Hematopoietic multipotent progenitor cell treated with erythropoietin and hydrocortisone succinate and interleukin-3 and kit ligand, for 15 days (in vitro differentiated cells): ENCODE data around the gene KCMF1.
A peak's percentile ranks its signal among the peaks of the same experiment; 100 is the strongest.

Experiments
- DNase-seq: peaks from one replicate; pipeline ENCODE4 v3.0.0-alpha.2; 2015; ENCODE audit warnings: low spot score

KCMF1 gene

GRCh38 chr2:84980263-84980983 is 9.5 kb downstream of the KCMF1 start:
- DNase-seq, result no peak

DNA sequence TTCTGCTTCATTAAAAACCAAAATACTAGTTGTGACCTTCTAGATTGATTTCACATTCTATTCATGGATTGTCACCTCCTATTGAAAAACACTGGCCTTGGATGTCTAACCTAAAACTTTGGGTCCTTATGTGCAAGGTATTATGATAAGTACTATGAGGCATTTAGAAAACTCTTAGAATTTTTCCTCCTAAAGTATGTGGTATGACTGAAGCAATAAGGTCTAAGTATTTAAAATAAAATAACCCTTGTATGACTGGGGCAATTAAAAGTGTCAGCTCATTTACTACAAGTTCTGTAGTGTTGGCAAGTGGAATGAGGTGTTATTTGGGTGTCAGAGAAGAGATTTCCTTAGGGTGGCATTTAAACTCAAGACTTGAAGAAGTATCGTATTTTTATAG is 15.1 kb downstream of the KCMF1 start:
- no peak for DNase-seq

GRCh38 chr2:84989422-84989821 is 18.5 kb downstream of the KCMF1 start:
- DNase-seq, result no peak

GRCh38 chr2:84989927-84990326 is 19.0 kb downstream of the KCMF1 start:
- DNase-seq, result no peak

- DNase-seq, result no peak
Observed at GRCh38 chr2:84991404-84992160, 20.6 kb downstream of the KCMF1 start.

- no peak for DNase-seq
Observed at GRCh38 chr2:84995826-84996225, 24.9 kb downstream of the KCMF1 start.

- DNase-seq, result no peak
Observed at GRCh38 chr2:84996909-84997308, 25.9 kb downstream of the KCMF1 start.

DNA sequence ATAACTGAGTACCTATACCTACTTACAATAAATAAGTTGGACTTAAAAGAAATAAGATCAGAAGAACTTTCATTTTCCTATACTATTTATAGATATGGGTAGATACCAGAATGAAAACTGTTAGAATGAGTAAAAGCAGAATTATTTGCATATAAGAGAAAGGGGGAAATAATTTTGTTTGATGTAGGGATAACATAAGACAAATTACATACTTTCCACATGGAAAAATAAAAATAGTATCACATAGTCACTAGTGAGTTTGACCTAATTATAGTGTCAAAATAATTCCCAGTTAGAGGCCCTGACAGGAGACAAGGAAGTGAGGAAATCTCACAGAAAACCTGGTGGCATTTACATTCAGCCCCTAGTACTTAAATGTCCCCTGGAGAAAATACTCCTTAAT is 28.6 kb downstream of the KCMF1 start:
- DNase-seq, result no peak

GRCh38 chr2:85001595-85001994 is 30.6 kb downstream of the KCMF1 start:
- no peak for DNase-seq

- no peak for DNase-seq
Observed at GRCh38 chr2:85002534-85002933, 31.6 kb downstream of the KCMF1 start.

DNA sequence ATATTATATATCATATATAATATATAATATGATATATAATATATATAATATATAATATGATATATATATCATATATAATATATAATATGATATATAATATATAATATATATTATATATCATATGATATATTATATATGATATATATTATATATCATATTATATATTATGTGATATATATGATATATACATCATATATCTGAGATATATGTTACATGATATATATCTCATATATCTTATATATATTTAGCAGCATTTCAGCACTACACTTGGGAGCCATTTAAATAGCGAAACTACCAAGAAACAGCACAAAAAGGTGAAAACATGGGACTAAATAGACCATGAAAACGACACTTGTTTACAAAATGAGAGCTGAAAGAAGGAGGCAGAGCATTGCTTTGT is 37.3 kb downstream of the KCMF1 start:
- DNase-seq, result no peak

DNA sequence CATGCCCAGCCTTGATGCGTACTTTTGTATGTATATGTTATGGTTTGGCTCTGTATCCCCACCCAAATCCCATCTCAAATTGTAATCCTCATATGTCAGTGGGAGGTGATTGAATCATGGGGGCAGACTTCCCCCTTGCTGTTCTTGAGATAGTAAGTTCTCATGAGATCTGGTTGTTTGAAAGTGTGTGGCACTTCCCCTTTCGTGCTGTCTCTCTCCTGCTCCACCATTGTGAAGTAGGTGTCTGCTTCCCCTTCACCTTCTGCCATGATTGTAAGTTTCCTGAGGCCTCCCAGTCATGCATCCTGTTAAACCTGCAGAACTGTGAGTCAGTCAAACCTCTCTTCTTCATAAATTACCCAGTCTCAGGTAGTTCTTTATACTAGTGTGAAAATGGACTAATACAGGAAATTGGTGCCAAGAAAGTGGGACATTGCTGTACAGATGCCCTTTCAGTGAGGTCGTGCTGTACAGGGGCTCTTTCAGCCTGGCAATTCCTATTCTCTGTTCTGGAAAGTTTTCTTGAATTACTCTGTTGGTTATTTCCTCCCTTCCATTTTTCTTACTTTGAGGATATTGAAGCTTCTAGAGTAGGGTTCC is 38.2 kb downstream of the KCMF1 start:
- DNase-seq, result no peak

DNA sequence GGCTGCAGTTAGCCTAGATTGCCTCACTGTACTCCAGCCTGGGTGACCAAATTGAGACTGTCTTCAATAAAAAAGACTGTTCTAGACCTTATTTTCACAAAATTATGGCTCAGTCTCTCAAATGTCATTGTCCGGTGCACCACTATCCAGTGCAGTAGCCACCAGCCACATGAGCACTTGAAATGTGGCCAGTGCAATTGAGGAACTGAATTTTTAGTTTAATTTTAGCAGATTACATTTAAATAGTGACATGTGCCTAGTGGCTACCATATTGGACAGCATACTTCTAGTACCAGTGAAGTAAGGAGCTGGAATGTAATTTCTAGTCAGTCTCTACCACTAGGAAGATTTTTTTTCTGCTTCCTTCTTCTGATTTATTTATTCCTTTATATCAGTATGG is 39.4 kb downstream of the KCMF1 start:
- DNase-seq, result no peak

DNA sequence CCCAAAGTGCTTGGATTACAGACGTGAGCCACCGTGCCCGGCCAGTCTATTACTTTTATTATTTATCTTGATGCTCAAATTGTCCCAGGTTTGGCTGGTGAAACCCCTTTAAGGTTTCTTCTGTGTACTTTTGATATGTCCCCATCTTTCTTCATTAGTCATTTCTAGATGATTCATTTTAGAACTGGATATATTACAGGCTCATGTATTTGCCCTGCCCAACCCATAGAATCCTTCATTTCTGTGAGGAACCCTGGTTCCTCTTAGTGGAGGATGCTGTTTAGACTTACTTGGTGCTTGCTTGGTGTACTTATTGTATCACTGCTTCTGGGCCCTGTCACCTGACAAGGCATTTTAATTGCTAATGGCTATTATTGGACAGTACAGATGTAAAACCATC is 40.1 kb downstream of the KCMF1 start:
- DNase-seq, result no peak

GRCh38 chr2:85011747-85012146 is 40.8 kb downstream of the KCMF1 start:
- DNase-seq, result no peak

- DNase-seq, result no peak
Observed at GRCh38 chr2:85012431-85012830, 41.5 kb downstream of the KCMF1 start.

- DNase-seq, result no peak
Observed at GRCh38 chr2:85012855-85013254, 41.9 kb downstream of the KCMF1 start.

DNA sequence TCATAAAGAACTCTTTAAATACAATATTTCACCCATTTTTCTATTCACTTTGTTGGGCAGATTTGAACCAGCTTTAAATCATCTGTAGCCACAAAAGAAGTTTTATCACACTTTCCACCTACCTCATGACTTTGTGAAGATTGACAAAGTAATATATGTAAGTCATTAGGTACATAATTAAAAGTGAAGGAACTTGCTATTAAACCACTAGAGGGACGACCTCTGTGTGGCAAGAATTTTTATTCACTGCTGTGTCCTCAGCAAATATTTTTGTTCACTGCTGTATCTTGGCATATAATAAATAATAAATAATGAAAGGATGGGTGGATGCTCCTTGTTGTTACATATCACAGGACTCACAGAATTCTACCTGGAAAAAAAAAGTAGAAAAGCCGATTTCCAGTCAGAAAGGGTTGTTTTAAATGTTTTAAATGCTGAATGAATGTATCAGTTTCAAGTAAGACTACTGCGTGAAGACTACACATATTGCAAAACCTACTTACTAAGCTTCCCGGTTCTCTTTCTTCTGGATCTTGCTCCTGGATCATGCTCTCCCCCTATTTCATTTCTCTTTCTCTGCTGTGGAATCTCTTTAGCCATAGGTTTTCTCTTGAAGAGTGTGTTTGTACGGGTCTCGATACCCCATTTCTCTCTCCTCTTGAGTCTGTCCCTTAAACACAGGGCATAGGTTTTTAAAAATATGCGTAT is 44.8 kb downstream of the KCMF1 start:
- DNase-seq, result no peak

DNA sequence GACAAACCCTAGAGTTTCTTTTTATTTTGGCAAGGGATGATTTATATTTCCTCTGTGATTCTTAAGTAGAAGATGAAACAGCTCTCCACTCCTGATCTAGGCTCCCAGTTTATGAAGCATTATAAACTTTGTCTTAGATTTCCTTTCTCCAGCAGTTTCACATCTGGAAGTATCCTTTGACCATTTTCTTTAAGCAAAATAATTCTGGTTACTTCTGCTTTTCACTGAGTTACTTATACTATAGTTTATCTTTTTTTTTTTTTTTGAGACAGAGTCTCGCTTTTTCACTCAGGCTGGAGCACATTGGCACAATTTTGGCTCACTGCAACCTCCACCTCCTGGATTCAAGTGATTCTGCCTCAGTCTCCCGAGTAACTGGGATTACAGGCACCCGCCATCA is 45.5 kb downstream of the KCMF1 start:
- DNase-seq, result no peak

DNA sequence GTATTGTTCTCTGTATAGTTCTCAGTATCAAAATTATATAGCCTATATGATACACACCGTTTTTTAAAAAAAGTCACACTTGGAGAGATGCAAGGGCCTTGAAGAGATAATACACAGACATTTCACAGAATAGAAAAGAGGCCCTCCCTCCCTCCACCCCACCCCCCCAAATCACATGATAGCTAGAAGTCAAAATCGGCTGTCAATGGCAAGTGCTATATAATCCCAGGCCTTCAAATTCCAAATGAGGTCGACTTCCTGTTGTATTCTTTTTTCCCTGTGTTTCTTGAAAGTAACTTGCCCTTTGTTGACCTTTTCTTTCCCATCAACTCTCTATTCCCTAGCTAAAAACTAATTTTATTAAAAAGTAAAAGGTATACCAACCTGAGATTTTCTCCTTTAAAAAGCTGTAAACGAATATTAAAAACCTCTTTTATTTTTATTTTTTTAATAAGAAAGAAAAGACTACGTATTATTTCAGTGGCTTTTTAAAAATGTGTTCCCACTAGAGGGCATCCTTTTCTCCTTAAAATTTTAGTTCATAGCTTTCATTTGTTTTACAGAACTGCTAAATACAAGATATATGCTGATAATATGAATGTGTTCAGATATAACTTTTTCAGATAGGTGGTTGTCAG is 46.6 kb downstream of the KCMF1 start:
- peak; percentile 40 for DNase-seq

DNA sequence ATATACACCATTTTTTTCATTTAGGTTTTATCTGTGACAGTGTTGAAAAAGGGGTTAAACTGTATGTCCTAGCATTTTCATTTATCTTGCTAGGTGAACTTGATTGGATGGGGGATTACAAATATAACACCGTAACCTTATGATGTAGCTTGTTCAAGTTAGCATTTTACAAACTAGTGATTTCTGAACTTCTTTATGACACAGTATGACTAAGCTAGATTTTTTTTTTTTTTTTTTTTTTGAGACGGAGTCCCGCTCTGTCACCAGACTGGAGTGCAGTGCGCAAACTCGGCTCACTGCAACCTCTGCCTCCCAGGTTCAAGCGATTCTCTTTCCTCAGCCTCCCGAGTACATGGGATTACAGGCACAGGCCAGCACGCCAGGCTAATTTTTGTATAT is 47.1 kb downstream of the KCMF1 start:
- DNase-seq, result no peak

GRCh38 chr2:85019121-85019520 is 48.2 kb downstream of the KCMF1 start:
- no peak for DNase-seq
